Hippocampal formation (tissue), 2 donors: ENCODE results near the gene TMEM215.
"Not testable (repeated sequence)": the region's sequence is repeated elsewhere in the genome, so short reads cannot be mapped to it uniquely, and the experiment has no call there.

Experiments
- DNase-seq, 2 donors: peaks; one replicate each; lab custom pipeline; 2025; lab: John Stamatoyannopoulos, UW

Gene TMEM215

GRCh38 chr9:32783168-32783891, at the start of gene TMEM215:
TMEM215 (plus strand) TSS chr9:32783540; CDS start chr9:32784184, 644 bp downstream.
- DNase-seq, result no peak

- no peak for DNase-seq
Measured at GRCh38 chr9:32735476-32735875, 47.9 kb upstream of the TMEM215 start.

- no peak for DNase-seq
Measured at GRCh38 chr9:32737378-32737777, 46.0 kb upstream of the TMEM215 start.

GRCh38 chr9:32738501-32739172, 44.7 kb upstream of the TMEM215 start:
- no peak for DNase-seq

GRCh38 chr9:32741706-32742105, 41.6 kb upstream of the TMEM215 start:
- no peak for DNase-seq

- DNase-seq, result no peak
Measured at GRCh38 chr9:32742296-32742695, 41.0 kb upstream of the TMEM215 start.

GRCh38 chr9:32748013-32748412, 35.3 kb upstream of the TMEM215 start:
- DNase-seq, result no peak

- DNase-seq, result no peak
Measured at GRCh38 chr9:32755730-32756129, 27.6 kb upstream of the TMEM215 start.

GRCh38 chr9:32764139-32764538, 19.2 kb upstream of the TMEM215 start:
- DNase-seq, result no peak

- DNase-seq, result no peak
Measured at GRCh38 chr9:32775283-32775682, 8.1 kb upstream of the TMEM215 start.

GRCh38 chr9:32776201-32776600, 7.1 kb upstream of the TMEM215 start:
- no peak for DNase-seq

- no peak for DNase-seq
Measured at GRCh38 chr9:32782476-32783167, 718 bp upstream of the TMEM215 start.

GRCh38 chr9:32787816-32788215, 4.5 kb downstream of the TMEM215 start:
- no peak for DNase-seq

- DNase-seq, result not testable (repeated sequence)
Measured at GRCh38 chr9:32796015-32796414, 12.7 kb downstream of the TMEM215 start.

- DNase-seq, result no peak
Measured at GRCh38 chr9:32801530-32801929, 18.2 kb downstream of the TMEM215 start.

- DNase-seq, result no peak
Measured at GRCh38 chr9:32807217-32807616, 23.9 kb downstream of the TMEM215 start.

GRCh38 chr9:32811246-32811645, 27.9 kb downstream of the TMEM215 start:
- no peak for DNase-seq

GRCh38 chr9:32820322-32820721, 37.0 kb downstream of the TMEM215 start:
- no peak for DNase-seq

GRCh38 chr9:32823101-32823500, 39.8 kb downstream of the TMEM215 start:
- no peak for DNase-seq

GRCh38 chr9:32823551-32823950, 40.2 kb downstream of the TMEM215 start:
- no peak for DNase-seq

GRCh38 chr9:32825203-32825602, 41.9 kb downstream of the TMEM215 start:
- DNase-seq, result no peak

GRCh38 chr9:32828861-32829260, 45.5 kb downstream of the TMEM215 start:
- DNase-seq, result no peak

- DNase-seq, result peak in 1 of 2 donors; percentile 4
Measured at GRCh38 chr9:32832346-32832745, 49.0 kb downstream of the TMEM215 start.
